ENCODE data around the gene ATP5PF.

Gene ATP5PF

GRCh38 chr21:25687787-25688186 is 46.9 kb downstream of the ATP5PF start:
- in situ Hi-C loops (cut with MboI; ENCODE audit: low sequenced_read_pairs, unreplicated experiment): no loop called here
- no peak for DNase-seq (ENCODE audit: low spot score)
- TF ChIP-seq CTCF (IDR thresholded peaks at IDR 0.05; ENCODE audit: borderline replicate concordance, control extremely low read depth, extremely low read depth, insufficient read depth, missing control alignments): no peak

GRCh38 chr21:25682382-25682781 is 52.3 kb downstream of the ATP5PF start:
- in situ Hi-C loops (cut with MboI; ENCODE audit: low sequenced_read_pairs, unreplicated experiment): no loop called here
- TF ChIP-seq CTCF (IDR thresholded peaks at IDR 0.05; ENCODE audit: borderline replicate concordance, control extremely low read depth, extremely low read depth, insufficient read depth, missing control alignments): no peak
- DNase-seq (ENCODE audit: low spot score): no peak

GRCh38 chr21:25676451-25676850 is 58.3 kb downstream of the ATP5PF start:
- no peak for TF ChIP-seq CTCF (IDR thresholded peaks at IDR 0.05; ENCODE audit: borderline replicate concordance, control extremely low read depth, extremely low read depth, insufficient read depth, missing control alignments)

More at GRCh38 chr21:25676451-25676850, 58.3 kb downstream of the ATP5PF start:
- DNase-seq (ENCODE audit: low spot score): no peak
- in situ Hi-C loops (cut with MboI; ENCODE audit: low sequenced_read_pairs, unreplicated experiment): no loop called here

All from GM13976 (cell line).